ENCODE results near the gene PIK3C2G. TPM values are rescaled to one million over a fixed set of nuclear protein-coding genes. Genes with fewer than 3 reads are reported as not detected.

PIK3C2G gene
- polyA plus RNA-seq, 2 of the 4 experiments (the other 2 are of a cell fraction): 0.01 TPM; not detected in 1

- Histone ChIP-seq H3K4me3 (no peak overlapping the region), H3K9me3 (no peaks in the 10 kb centered on the region), H3K4me2 (no peak overlapping the region), H3K27ac (no peak overlapping the region), H3K4me1 (no peaks in the 10 kb centered on the region)
- ATAC-seq: no peak
- WGBS (ENCODE audit: missing lambda C conversion rate): 31% methylated on average over 2 of the region's 2 CpGs
- no peak for FAIRE-seq
- TF ChIP-seq CEBPB (IDR thresholded peaks at IDR 0.05): no peak
- no peak for DNase-seq (ENCODE audit: low read depth in 1 of 2, low spot score in 1 of 2)
- CTCF ChIA-PET: no interaction called here
- POLR2A ChIA-PET: no interaction called here
These were observed 97.6 kb downstream of the PIK3C2G start for GRCh38 chr12:18358930-18359329.

- no peak overlapping the region for H3K4me3 ChIP-seq
- ChIA-PET POLR2A (no interaction called here), CTCF (interaction anchor here (1.2 kb wide), 1 partner anchor 9 kb away, joined by 3 read pairs; no protein-coding TSS in a partner anchor)
- H3K4me1 ChIP-seq: no peaks in the 10 kb centered on the region
- no peak for ATAC-seq
- DNase-seq (ENCODE audit: low read depth in 1 of 2, low spot score in 1 of 2): no peak
- TF ChIP-seq NFE2L2 (conservative IDR thresholded peaks at IDR 0.05; ENCODE audit: low read length) (no peak), MAX (IDR thresholded peaks at IDR 0.05) (no peak), HEYL (CRISPR knock-in tag; IDR thresholded peaks at IDR 0.05) (no peak), KDM1A (IDR thresholded peaks at IDR 0.05; ENCODE audit: low read depth) (no peak), TP53 (CRISPR knock-in tag; IDR thresholded peaks at IDR 0.05) (no peak), MYC (IDR thresholded peaks at IDR 0.05; ENCODE audit: borderline replicate concordance, low read length) (no peak), FOSL2 (IDR thresholded peaks at IDR 0.05) (no peak), FOSL2 (CRISPR knock-in tag; IDR thresholded peaks at IDR 0.05) (no peak), HDAC2 (IDR thresholded peaks at IDR 0.05) (no peak), NR3C1 (IDR thresholded peaks at IDR 0.05) (no peak), SMC3 (IDR thresholded peaks at IDR 0.05) (no peak), FOXS1 (CRISPR knock-in tag; IDR thresholded peaks at IDR 0.05) (no peak), PHF8 (IDR thresholded peaks at IDR 0.05; ENCODE audit: borderline replicate concordance, low read depth) (no peak), ATOH8 (CRISPR knock-in tag; IDR thresholded peaks at IDR 0.05; ENCODE audit: low read depth) (no peak), RNF2 (IDR thresholded peaks at IDR 0.05; ENCODE audit: borderline replicate concordance, low read depth) (no peak)
- TF ChIP-seq, protein P1, sequence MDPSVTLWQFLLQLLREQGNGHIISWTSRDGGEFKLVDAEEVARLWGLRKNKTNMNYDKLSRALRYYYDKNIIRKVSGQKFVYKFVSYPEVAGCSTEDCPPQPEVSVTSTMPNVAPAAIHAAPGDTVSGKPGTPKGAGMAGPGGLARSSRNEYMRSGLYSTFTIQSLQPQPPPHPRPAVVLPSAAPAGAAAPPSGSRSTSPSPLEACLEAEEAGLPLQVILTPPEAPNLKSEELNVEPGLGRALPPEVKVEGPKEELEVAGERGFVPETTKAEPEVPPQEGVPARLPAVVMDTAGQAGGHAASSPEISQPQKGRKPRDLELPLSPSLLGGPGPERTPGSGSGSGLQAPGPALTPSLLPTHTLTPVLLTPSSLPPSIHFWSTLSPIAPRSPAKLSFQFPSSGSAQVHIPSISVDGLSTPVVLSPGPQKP (IDR thresholded peaks at IDR 0.05; ENCODE audit: low read depth, low read length): no peak
- TF ChIP-seq, protein P2, sequence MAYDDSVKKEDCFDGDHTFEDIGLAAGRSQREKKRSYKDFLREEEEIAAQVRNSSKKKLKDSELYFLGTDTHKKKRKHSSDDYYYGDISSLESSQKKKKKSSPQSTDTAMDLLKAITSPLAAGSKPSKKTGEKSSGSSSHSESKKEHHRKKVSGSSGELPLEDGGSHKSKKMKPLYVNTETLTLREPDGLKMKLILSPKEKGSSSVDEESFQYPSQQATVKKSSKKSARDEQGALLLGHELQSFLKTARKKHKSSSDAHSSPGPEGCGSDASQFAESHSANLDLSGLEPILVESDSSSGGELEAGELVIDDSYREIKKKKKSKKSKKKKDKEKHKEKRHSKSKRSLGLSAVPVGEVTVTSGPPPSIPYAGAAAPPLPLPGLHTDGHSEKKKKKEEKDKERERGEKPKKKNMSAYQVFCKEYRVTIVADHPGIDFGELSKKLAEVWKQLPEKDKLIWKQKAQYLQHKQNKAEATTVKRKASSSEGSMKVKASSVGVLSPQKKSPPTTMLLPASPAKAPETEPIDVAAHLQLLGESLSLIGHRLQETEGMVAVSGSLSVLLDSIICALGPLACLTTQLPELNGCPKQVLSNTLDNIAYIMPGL (CRISPR knock-in tag; IDR thresholded peaks at IDR 0.05; ENCODE audit: borderline replicate concordance): no peak
- TF ChIP-seq, protein P3, sequence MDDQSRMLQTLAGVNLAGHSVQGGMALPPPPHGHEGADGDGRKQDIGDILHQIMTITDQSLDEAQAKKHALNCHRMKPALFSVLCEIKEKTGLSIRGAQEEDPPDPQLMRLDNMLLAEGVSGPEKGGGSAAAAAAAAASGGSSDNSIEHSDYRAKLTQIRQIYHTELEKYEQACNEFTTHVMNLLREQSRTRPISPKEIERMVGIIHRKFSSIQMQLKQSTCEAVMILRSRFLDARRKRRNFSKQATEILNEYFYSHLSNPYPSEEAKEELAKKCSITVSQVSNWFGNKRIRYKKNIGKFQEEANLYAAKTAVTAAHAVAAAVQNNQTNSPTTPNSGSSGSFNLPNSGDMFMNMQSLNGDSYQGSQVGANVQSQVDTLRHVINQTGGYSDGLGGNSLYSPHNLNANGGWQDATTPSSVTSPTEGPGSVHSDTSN (IDR thresholded peaks at IDR 0.05): no peak
- peaks cover 3% of the 10 kb centered on the region; the same call in 1 of the 3 replicates for H3K9me3 ChIP-seq
- no peak for FAIRE-seq
- no peak overlapping the region for H3K27ac ChIP-seq
- no peak overlapping the region for H3K4me2 ChIP-seq
These were observed 100.1 kb downstream of the PIK3C2G start for GRCh38 chr12:18361433-18361832.

DNA sequence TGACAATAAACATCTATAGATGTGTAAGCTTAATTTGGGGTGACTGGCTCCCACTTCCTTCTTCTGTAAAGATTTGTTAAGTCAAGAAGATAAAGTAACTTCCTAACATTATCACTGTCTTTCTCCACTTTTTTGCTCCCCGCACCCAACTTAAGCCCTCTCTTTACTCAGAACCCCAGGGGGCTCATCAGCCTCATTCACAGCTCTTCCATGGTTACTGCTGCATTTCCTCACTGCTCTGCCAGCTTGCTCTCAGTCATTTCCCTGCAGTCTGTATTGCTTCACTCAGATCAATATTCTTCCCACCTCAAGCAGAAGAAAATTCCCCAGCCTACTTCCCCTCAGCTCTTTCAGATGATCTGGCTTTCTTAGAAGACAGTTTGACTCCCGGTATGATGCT, 102.0 kb downstream of the PIK3C2G start:
- POLR2A ChIA-PET: no interaction called here
- H3K4me2 ChIP-seq: no peak overlapping the region
- WGBS (ENCODE audit: missing lambda C conversion rate): 10% methylated on average over 2 of the region's 2 CpGs
- TF ChIP-seq ZFP36 (IDR thresholded peaks at IDR 0.05; ENCODE audit: borderline replicate concordance, partially characterized antibody) (no peak), USF2 (IDR thresholded peaks at IDR 0.05) (no peak), RFX5 (IDR thresholded peaks at IDR 0.05) (no peak), EHMT2 (IDR thresholded peaks at IDR 0.05; ENCODE audit: low read depth) (no peak), HOXB13 (CRISPR knock-in tag; IDR thresholded peaks at IDR 0.05; ENCODE audit: low read depth) (no peak), SMC3 (IDR thresholded peaks at IDR 0.05) (no peak), ZSCAN20 (CRISPR knock-in tag; IDR thresholded peaks at IDR 0.05) (no peak)
- TF ChIP-seq, protein P4, sequence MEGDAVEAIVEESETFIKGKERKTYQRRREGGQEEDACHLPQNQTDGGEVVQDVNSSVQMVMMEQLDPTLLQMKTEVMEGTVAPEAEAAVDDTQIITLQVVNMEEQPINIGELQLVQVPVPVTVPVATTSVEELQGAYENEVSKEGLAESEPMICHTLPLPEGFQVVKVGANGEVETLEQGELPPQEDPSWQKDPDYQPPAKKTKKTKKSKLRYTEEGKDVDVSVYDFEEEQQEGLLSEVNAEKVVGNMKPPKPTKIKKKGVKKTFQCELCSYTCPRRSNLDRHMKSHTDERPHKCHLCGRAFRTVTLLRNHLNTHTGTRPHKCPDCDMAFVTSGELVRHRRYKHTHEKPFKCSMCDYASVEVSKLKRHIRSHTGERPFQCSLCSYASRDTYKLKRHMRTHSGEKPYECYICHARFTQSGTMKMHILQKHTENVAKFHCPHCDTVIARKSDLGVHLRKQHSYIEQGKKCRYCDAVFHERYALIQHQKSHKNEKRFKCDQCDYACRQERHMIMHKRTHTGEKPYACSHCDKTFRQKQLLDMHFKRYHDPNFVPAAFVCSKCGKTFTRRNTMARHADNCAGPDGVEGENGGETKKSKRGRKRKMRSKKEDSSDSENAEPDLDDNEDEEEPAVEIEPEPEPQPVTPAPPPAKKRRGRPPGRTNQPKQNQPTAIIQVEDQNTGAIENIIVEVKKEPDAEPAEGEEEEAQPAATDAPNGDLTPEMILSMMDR (IDR thresholded peaks at IDR 0.05): no peak
- TF ChIP-seq, protein P5, sequence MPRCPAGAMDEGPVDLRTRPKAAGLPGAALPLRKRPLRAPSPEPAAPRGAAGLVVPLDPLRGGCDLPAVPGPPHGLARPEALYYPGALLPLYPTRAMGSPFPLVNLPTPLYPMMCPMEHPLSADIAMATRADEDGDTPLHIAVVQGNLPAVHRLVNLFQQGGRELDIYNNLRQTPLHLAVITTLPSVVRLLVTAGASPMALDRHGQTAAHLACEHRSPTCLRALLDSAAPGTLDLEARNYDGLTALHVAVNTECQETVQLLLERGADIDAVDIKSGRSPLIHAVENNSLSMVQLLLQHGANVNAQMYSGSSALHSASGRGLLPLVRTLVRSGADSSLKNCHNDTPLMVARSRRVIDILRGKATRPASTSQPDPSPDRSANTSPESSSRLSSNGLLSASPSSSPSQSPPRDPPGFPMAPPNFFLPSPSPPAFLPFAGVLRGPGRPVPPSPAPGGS (IDR thresholded peaks at IDR 0.05): no peak

More for the DNA sequence above, 102.0 kb downstream of the PIK3C2G start:
- ATAC-seq (no peak), DNase-seq (ENCODE audit: low read depth in 1 of 2, low spot score in 1 of 2) (no peak), FAIRE-seq (no peak)
- CTCF ChIA-PET: no interaction called here
- Histone ChIP-seq H3K4me1 (no peaks in the 10 kb centered on the region), H3K9me3 (peaks cover 3% of the 10 kb centered on the region; the same call in 1 of the 3 replicates), H3K4me3 (no peak overlapping the region), H3K27ac (no peak overlapping the region)
